ENCODE results near the gene CAMTA1.
A peak's percentile ranks its signal among the peaks of the same experiment; 100 is the strongest.

Gene CAMTA1

GRCh38 chr1:7558921-7559869 is 773.9 kb downstream of the CAMTA1 start:
- DNase-seq (ENCODE audit: extremely low spot score), result no peak
- POLR2A ChIA-PET, result no interaction called here
- CTCF ChIA-PET, result interaction anchor here (0.6 kb wide), 1 partner anchor 18 kb away, joined by 3 read pairs; no protein-coding TSS in a partner anchor
- TF ChIP-seq FOXM1 (IDR thresholded peaks at IDR 0.05; ENCODE audit: borderline replicate concordance) (no peak), SUZ12 (IDR thresholded peaks at IDR 0.05) (no peak), HDGF (IDR thresholded peaks at IDR 0.05; ENCODE audit: borderline replicate concordance) (no peak), FOXK2 (IDR thresholded peaks at IDR 0.05) (no peak), FOXA1 (IDR thresholded peaks at IDR 0.05) (no peak), SP1 (IDR thresholded peaks at IDR 0.05) (no peak), TARDBP (IDR thresholded peaks at IDR 0.05) (no peak), LEF1 (IDR thresholded peaks at IDR 0.05; ENCODE audit: borderline replicate concordance) (no peak), CTBP1 (IDR thresholded peaks at IDR 0.05; ENCODE audit: borderline replicate concordance) (no peak), PKNOX1 (IDR thresholded peaks at IDR 0.05) (no peak), ARNT (IDR thresholded peaks at IDR 0.05) (no peak), ELF4 (IDR thresholded peaks at IDR 0.05) (no peak)

GRCh38 chr1:7560128-7560527 is 774.9 kb downstream of the CAMTA1 start:
- ChIA-PET POLR2A (no interaction called here), CTCF (no interaction called here)
- TF ChIP-seq LEF1 (IDR thresholded peaks at IDR 0.05; ENCODE audit: borderline replicate concordance) (no peak), BHLHE40 (IDR thresholded peaks at IDR 0.05; ENCODE audit: borderline replicate concordance) (no peak), SUZ12 (IDR thresholded peaks at IDR 0.05) (no peak), TARDBP (IDR thresholded peaks at IDR 0.05) (no peak), NFRKB (IDR thresholded peaks at IDR 0.05) (no peak), FOXM1 (IDR thresholded peaks at IDR 0.05; ENCODE audit: borderline replicate concordance) (no peak), ARNT (IDR thresholded peaks at IDR 0.05) (no peak), CTBP1 (IDR thresholded peaks at IDR 0.05; ENCODE audit: borderline replicate concordance) (no peak), FOXA1 (IDR thresholded peaks at IDR 0.05) (no peak), PKNOX1 (IDR thresholded peaks at IDR 0.05) (no peak), SP1 (IDR thresholded peaks at IDR 0.05) (no peak), FOXK2 (IDR thresholded peaks at IDR 0.05) (no peak), ELF4 (IDR thresholded peaks at IDR 0.05) (no peak), L3MBTL2 (conservative IDR thresholded peaks at IDR 0.05) (no peak), ZNF384 (IDR thresholded peaks at IDR 0.05) (no peak), HDGF (IDR thresholded peaks at IDR 0.05; ENCODE audit: borderline replicate concordance) (no peak)
- no peak for DNase-seq (ENCODE audit: extremely low spot score)

GRCh38 chr1:7560601-7561181 is 775.4 kb downstream of the CAMTA1 start:
- ChIA-PET CTCF (interaction anchor here (1.0 to 2.3 kb wide), 2 partner anchors 12 to 298 kb away, joined by 6 to 7 read pairs; no protein-coding TSS in a partner anchor), POLR2A (no interaction called here)
- no peak for DNase-seq (ENCODE audit: extremely low spot score)
- TF ChIP-seq ARNT (IDR thresholded peaks at IDR 0.05) (no peak), SUZ12 (IDR thresholded peaks at IDR 0.05) (no peak), CTBP1 (IDR thresholded peaks at IDR 0.05; ENCODE audit: borderline replicate concordance) (no peak), FOXM1 (IDR thresholded peaks at IDR 0.05; ENCODE audit: borderline replicate concordance) (no peak), TARDBP (IDR thresholded peaks at IDR 0.05) (no peak), HDGF (IDR thresholded peaks at IDR 0.05; ENCODE audit: borderline replicate concordance) (no peak), ZNF384 (IDR thresholded peaks at IDR 0.05) (no peak), L3MBTL2 (conservative IDR thresholded peaks at IDR 0.05) (no peak), FOXA1 (IDR thresholded peaks at IDR 0.05) (no peak), LEF1 (IDR thresholded peaks at IDR 0.05; ENCODE audit: borderline replicate concordance) (no peak)

- CTCF ChIA-PET, result interaction anchor here (0.8 to 2.3 kb wide), 4 partner anchors 11 to 299 kb away, joined by 3 to 7 read pairs (median 4); no protein-coding TSS in a partner anchor
- DNase-seq (ENCODE audit: extremely low spot score), result peak; percentile 71
- TF ChIP-seq FOXK2 (IDR thresholded peaks at IDR 0.05) (no peak), LEF1 (IDR thresholded peaks at IDR 0.05; ENCODE audit: borderline replicate concordance) (no peak), PKNOX1 (IDR thresholded peaks at IDR 0.05) (no peak), SP1 (IDR thresholded peaks at IDR 0.05) (no peak), ZNF384 (IDR thresholded peaks at IDR 0.05) (no peak), CTBP1 (IDR thresholded peaks at IDR 0.05; ENCODE audit: borderline replicate concordance) (no peak), FOXM1 (IDR thresholded peaks at IDR 0.05; ENCODE audit: borderline replicate concordance) (no peak), NFRKB (IDR thresholded peaks at IDR 0.05) (no peak), HDGF (IDR thresholded peaks at IDR 0.05; ENCODE audit: borderline replicate concordance) (no peak), L3MBTL2 (conservative IDR thresholded peaks at IDR 0.05) (no peak), ELF4 (IDR thresholded peaks at IDR 0.05) (no peak)
- POLR2A ChIA-PET, result no interaction called here
These were observed 776.2 kb downstream of the CAMTA1 start for GRCh38 chr1:7561331-7561921.
